ENCODE data around the gene EME1. TPM values are rescaled to one million over a fixed set of nuclear protein-coding genes. Genes with fewer than 3 reads are reported as not detected.
"Not testable (repeated sequence)": the region's sequence is repeated elsewhere in the genome, so short reads cannot be mapped to it uniquely, and the experiment has no call there.

EME1 gene
- total and polyA plus RNA-seq, 9 donors = 0.46 to 1.4 (median 0.88) TPM

DNA sequence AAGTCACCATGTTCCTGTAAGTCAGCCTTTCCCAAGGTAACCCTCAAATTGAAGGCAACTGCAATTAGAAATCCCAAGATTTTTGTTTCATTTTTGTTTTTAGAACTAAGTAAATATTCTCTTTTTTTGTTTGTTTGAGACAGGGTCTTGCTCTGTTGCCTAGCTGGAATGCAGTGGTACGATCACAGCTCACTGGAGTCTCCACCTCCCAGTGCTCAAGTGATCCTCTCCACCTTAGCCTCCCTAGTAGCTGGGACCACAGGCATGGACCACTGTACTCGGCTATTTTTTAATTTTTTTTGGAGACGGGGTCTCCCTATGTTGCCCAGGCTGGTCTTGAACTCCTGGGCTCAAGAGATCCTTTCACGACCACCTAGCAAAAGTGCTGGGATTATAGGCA, 34.9 kb downstream of the EME1 start:
- WGBS, 3 donors = 58 to 75% (median 73%) methylated on average over 4 of the region's 4 CpGs
- Histone ChIP-seq H3K4me1 (ENCODE audit: insufficient read depth) (no peaks in the 10 kb centered on the region), H3K9me3 (no peaks in the 10 kb centered on the region), H3K36me3 (no peaks in the 10 kb centered on the region), H3K4me3 (no peak overlapping the region), H3K27ac (no peak overlapping the region), H3K27me3 (no peaks in the 10 kb centered on the region)
- intact Hi-C loops (cut with DNase I) = no loop called here
- TF ChIP-seq, protein P1, sequence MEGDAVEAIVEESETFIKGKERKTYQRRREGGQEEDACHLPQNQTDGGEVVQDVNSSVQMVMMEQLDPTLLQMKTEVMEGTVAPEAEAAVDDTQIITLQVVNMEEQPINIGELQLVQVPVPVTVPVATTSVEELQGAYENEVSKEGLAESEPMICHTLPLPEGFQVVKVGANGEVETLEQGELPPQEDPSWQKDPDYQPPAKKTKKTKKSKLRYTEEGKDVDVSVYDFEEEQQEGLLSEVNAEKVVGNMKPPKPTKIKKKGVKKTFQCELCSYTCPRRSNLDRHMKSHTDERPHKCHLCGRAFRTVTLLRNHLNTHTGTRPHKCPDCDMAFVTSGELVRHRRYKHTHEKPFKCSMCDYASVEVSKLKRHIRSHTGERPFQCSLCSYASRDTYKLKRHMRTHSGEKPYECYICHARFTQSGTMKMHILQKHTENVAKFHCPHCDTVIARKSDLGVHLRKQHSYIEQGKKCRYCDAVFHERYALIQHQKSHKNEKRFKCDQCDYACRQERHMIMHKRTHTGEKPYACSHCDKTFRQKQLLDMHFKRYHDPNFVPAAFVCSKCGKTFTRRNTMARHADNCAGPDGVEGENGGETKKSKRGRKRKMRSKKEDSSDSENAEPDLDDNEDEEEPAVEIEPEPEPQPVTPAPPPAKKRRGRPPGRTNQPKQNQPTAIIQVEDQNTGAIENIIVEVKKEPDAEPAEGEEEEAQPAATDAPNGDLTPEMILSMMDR (IDR thresholded peaks at IDR 0.05) = no peak
- TF ChIP-seq POLR2A (IDR thresholded peaks at IDR 0.05) (no peak), EP300 (IDR thresholded peaks at IDR 0.05) (no peak)
- DNase-seq = no peak

DNA sequence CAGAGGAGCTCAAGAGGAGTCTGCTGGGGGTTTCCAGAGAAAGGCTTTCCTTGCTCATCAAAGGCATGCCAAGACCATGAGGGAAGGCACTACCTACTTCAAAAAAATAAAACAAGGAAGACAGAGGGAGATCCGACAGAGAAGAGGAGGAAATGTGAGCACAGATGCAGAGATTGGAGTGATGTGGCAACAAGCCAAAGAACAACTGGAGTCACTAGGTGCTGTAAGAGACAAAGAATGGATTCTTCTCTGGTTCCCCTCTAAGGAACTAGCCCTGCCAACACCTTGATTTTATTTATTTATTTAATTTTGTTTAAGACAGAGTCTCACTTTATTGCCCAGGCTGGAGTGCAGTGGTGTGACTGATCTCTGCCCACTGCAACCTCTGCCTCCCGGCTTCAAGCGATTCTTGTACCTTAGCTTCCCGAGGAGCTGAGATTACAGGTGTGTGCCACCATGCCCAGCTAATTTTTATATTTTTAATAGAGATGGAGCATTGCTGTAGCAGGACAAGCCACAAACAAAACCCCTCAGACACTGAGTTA, 39.2 kb downstream of the EME1 start:
- TF ChIP-seq POLR2A (IDR thresholded peaks at IDR 0.05) (no peak), EP300 (IDR thresholded peaks at IDR 0.05) (no peak)
- TF ChIP-seq, protein P1 (IDR thresholded peaks at IDR 0.05) = no peak
- H3K27ac ChIP-seq = no peak overlapping the region
- no peaks in the 10 kb centered on the region for H3K36me3 ChIP-seq
- no peaks in the 10 kb centered on the region for H3K4me1 ChIP-seq (ENCODE audit: insufficient read depth)
- no peaks in the 10 kb centered on the region for H3K27me3 ChIP-seq
- DNase-seq = no peak
- H3K4me3 ChIP-seq = no peak overlapping the region
- intact Hi-C loops (cut with DNase I) = no loop called here
- 85 to 86% (median 86%) methylated on average over 4 of the region's 4 CpGs for WGBS, 3 donors
- no peaks in the 10 kb centered on the region for H3K9me3 ChIP-seq

DNA sequence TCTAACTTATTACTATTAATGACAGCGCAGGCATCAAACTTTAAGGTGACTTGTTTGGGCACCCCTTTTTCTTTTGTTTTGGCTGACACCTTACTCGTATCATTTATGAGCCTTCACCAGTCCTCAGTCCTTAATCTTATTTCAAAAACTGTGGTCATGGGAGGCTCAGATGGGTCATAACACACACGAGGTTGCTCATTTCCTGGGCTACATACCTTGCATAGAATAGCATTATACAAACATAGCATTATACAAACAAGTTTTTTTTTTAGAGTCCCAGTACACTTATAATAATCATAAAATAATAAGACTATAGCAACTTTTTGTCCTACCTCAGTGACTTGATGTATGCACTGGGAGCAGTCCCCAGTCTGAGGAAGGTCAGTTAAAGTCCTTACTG, 41.8 kb downstream of the EME1 start:
- TF ChIP-seq, protein P1 (IDR thresholded peaks at IDR 0.05) = no peak
- TF ChIP-seq POLR2A (IDR thresholded peaks at IDR 0.05) = no peak
- no peak for TF ChIP-seq EP300 (IDR thresholded peaks at IDR 0.05)
- Histone ChIP-seq H3K27me3 (no peaks in the 10 kb centered on the region), H3K4me1 (ENCODE audit: insufficient read depth) (no peaks in the 10 kb centered on the region), H3K9me3 (no peaks in the 10 kb centered on the region), H3K4me3 (no peak overlapping the region), H3K36me3 (no peaks in the 10 kb centered on the region), H3K27ac (no peak overlapping the region)
- no peak for DNase-seq
- intact Hi-C loops (cut with DNase I) = no loop called here
- WGBS, 3 donors = 72 to 73% (median 73%) methylated on average over 3 of the region's 3 CpGs

DNA sequence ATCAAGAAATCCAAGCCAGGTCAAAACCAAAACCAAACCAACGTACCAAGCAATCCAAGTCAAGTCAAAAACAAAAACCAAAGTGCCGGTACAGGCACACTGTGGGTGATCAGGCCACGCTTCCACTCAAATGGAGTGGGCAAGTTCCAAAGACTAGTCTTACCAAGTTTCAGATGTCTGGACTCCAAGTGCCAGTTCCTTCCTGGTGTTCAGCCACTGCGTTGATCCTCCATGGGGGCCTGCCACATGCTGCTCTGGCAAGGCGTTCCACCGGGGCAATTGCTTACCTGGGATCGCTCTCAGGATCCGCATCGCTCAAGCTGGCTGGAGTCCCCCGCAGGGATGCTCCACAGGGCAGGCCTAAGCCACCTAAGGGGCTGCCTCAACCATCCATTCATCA, 46.5 kb downstream of the EME1 start:
- H3K27me3 ChIP-seq; DNase-seq; H3K4me1 ChIP-seq (ENCODE audit: insufficient read depth); H3K9me3 ChIP-seq; H3K36me3 ChIP-seq; intact Hi-C loops (cut with DNase I); H3K27ac ChIP-seq; H3K4me3 ChIP-seq: not testable (repeated sequence)
- WGBS, 3 donors = 97 to 98% (median 97%) methylated on average over 10 of the region's 10 CpGs

GRCh38 chr17:50420419-50421112, 47.5 kb downstream of the EME1 start:
- WGBS, 3 donors = 86 to 97% (median 95%) methylated on average over 6 of the region's 6 CpGs
- peaks cover 8% of the 10 kb centered on the region for H3K4me1 ChIP-seq (ENCODE audit: insufficient read depth)
- no peak for DNase-seq
- H3K27me3 ChIP-seq = no peaks in the 10 kb centered on the region
- no peak overlapping the region for H3K27ac ChIP-seq
- TF ChIP-seq EP300 (IDR thresholded peaks at IDR 0.05) = no peak
- TF ChIP-seq, protein P1 (IDR thresholded peaks at IDR 0.05) = no peak
- TF ChIP-seq POLR2A (IDR thresholded peaks at IDR 0.05) = no peak
- intact Hi-C loops (cut with DNase I) = no loop called here
- H3K36me3 ChIP-seq = no peaks in the 10 kb centered on the region
- H3K9me3 ChIP-seq = no peaks in the 10 kb centered on the region
- no peak overlapping the region for H3K4me3 ChIP-seq

All from ovary (tissue), 9 donors.